Loucy (cell line): Measurements from ENCODE around the gene AFF1.

Source experiments
- CTCF ChIP-seq: fragments of 200-600 bp; sonication (generic); conservative IDR thresholded peaks from 2 replicates; pipeline ENCODE4 v1.5.1; 2014; ENCODE audit warnings: mild to moderate bottlenecking, antibody characterized with exemption, low read length
- EZH2phosphoT487 ChIP-seq: fragments of 200-600 bp; IDR thresholded peaks from 2 replicates; pipeline ENCODE4 v1.6.1; 2018; ENCODE audit warnings: antibody characterized with exemption, mild to moderate bottlenecking, moderate library complexity, borderline replicate concordance

GRCh38 chr4:87185146-87185870 is 250.5 kb downstream of the AFF1 start:
- TF ChIP-seq CTCF = no peak
- TF ChIP-seq EZH2phosphoT487 = no peak
